NCI-H2029 (cell line): ENCODE measurements around the gene NAA25.
"Not testable (repeated sequence)": the region's sequence is repeated elsewhere in the genome, so short reads cannot be mapped to it uniquely, and the experiment has no call there.

Experiments used
- DNase-seq: peaks from one replicate; lab custom pipeline; 2025; lab: John Stamatoyannopoulos, UW

The NAA25 gene

DNA sequence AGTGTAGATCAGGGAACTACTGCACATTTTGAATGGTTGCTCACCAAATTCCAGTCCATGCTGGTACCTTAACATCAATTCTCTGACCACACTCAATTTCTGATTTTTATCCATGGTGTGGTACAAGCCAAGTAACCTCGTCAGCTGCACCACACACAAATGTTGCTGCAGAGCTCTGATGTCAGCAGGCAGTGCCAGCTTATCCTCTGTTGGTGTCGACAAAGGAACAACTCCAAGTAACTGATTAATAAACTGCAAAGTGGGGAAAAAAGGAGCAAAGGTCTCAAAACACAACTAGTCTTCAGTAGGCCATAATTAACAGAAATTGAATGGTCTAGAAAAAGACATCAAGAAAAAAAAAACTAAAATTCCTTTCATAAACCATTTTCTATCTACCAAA lies 47.4 kb downstream of the NAA25 start:
- no peak for DNase-seq

- no peak for DNase-seq
These were observed 59.2 kb downstream of the NAA25 start for GRCh38 chr12:112049351-112049750.

DNA sequence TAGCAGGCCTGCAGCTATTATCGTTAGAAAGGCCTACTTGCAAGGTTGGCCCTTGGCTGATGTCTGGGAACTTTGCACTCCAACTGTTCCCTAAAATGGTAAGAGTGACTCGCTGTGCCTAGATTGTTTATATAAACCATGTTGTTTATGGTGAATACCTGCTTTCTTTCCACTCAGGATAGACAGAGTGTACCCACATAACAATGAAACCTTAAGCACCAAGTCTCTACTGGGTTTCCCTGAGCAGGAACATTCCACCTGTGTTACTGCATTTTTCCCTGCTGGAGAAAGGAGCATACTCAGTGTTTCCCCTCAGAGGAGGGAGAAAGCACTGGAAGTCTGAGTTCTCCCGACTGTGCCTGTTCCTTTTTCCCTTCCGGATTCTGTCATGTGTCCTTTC lies 62.6 kb downstream of the NAA25 start:
- DNase-seq, result no peak

GRCh38 chr12:112036614-112037013 lies 72.0 kb downstream of the NAA25 start:
- DNase-seq, result not testable (repeated sequence)

DNA sequence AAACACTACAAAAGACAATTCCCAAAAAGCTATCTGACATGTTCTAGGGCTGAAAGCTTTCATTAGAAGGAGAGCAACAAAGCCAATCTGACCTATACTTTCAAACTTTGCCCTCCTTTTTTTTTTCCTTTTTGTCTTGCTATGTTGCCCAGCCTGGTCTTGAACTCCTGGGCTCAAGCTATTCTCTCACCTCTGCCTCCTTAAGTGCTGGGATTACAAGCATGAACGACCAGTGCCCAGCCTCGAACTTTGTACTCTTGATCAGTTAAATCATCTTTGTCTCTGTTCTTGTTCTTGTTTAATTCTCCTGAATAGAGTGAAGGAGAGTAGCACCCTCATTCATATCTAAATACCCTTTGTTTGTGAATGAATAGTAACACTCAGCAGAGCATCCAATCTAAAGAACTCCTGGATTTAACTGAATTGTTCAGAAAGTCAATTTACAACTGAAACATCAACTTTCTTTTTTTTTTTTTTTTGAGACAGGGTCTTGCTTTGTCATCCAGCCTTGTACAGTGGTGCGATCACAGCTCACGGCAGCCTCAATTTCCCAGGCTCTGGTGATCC lies 73.3 kb downstream of the NAA25 start:
- DNase-seq, result no peak

GRCh38 chr12:112032292-112032691 lies 76.3 kb downstream of the NAA25 start:
- no peak for DNase-seq

GRCh38 chr12:112031472-112031871 lies 77.1 kb downstream of the NAA25 start:
- DNase-seq, result no peak

GRCh38 chr12:112029301-112029700 lies 79.3 kb downstream of the NAA25 start:
- DNase-seq, result no peak

- DNase-seq, result no peak
These were observed 82.7 kb downstream of the NAA25 start for GRCh38 chr12:112025808-112026375.

GRCh38 chr12:112023759-112024396 lies 84.7 kb downstream of the NAA25 start:
- DNase-seq, result no peak

GRCh38 chr12:112022241-112023016 lies 86.2 kb downstream of the NAA25 start:
- no peak for DNase-seq

GRCh38 chr12:112020947-112021457 lies 87.6 kb downstream of the NAA25 start:
- DNase-seq, result no peak

GRCh38 chr12:112018571-112019237 lies 89.9 kb downstream of the NAA25 start:
- peak; percentile 39 for DNase-seq

DNA sequence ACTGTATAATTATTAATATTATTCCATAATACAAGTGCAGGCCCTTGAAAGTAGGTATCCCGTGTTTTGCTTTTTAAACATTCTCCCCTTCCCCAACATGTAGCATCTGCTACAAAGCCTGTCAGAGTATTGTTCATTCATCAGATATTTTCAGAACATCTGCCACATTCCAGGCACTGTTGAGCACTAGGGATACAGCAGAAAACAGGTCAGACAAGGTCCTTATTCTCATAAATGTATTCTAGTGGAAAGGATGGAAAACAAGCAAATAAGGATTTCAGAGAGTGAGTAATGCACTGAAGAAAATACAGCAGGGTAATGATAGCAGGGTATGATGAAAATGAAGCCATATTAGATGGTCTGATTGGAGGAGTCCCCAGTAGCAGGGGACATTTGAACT lies 91.5 kb downstream of the NAA25 start:
- DNase-seq, result no peak

DNA sequence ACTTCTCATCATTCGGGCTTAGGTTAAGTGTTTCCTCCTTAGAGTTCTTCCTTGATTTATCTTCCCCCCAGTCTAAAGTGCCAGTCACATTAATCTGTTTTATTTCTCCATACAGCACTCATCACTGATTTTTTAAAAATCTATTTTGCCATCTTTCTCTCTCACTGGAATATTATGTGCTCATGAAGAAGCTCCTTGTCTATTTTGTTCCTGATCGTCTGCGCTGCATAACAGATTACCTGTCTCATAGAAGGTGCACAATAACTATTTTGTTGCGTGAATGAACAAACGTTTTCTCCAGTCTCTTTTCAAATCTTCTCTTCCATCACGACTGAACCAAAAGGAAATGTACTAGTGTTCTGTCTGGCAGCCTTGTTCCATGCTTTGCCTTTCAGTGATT lies 92.6 kb downstream of the NAA25 start:
- DNase-seq, result no peak

DNA sequence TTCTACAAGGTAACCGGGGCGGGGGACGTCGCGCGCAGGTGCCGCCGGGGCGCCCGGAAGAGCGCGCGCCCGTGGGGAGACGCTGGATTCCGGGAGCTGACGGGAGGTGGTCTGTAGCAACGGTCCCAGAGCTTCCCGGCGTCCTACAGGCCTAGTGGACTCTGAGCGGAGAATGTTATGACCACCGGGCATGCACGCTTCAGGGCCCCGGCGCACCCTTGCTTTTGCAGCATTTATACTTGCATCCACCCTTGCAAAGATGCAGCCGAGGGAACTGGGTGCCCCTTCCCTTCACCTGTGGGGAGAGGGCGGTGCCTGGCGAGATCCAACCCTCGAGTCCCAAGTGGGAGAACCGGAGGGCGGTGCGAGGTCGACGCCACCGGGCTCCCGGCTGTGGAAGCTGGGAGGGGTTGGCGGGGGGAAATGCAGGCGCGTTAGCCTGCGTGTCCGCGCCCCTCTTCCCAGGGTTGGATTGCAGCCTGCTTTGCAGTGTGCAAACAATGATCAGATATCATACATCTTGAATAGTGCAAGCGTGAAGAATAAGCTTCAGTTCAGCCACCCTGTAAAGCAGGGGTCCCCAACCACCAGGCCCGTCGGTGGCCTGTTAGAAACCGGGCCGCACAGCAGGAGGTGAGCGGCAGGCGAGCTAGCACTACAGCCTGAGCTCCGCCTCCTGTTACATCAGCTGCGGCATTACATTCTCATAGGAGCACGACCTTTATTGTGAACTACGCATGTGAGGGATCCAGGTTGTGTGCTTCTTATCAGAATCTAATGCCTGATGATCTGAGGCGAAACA lies 94.8 kb downstream of the NAA25 start:
- DNase-seq, result peak; percentile 85

GRCh38 chr12:112012775-112013600 lies 95.6 kb downstream of the NAA25 start, which contains the start of the genes ERP29 and TMEM116:
Gene ERP29 (plus strand): TSS chr12:112013426. CDS start chr12:112013466, 40 bp downstream.
Gene TMEM116 (minus strand): TSS chr12:112013165. CDS start chr12:112005270, 7,895 bp downstream.
- DNase-seq, result peak; percentile 98

GRCh38 chr12:112011685-112012084 lies 96.9 kb downstream of the NAA25 start:
- no peak for DNase-seq

DNA sequence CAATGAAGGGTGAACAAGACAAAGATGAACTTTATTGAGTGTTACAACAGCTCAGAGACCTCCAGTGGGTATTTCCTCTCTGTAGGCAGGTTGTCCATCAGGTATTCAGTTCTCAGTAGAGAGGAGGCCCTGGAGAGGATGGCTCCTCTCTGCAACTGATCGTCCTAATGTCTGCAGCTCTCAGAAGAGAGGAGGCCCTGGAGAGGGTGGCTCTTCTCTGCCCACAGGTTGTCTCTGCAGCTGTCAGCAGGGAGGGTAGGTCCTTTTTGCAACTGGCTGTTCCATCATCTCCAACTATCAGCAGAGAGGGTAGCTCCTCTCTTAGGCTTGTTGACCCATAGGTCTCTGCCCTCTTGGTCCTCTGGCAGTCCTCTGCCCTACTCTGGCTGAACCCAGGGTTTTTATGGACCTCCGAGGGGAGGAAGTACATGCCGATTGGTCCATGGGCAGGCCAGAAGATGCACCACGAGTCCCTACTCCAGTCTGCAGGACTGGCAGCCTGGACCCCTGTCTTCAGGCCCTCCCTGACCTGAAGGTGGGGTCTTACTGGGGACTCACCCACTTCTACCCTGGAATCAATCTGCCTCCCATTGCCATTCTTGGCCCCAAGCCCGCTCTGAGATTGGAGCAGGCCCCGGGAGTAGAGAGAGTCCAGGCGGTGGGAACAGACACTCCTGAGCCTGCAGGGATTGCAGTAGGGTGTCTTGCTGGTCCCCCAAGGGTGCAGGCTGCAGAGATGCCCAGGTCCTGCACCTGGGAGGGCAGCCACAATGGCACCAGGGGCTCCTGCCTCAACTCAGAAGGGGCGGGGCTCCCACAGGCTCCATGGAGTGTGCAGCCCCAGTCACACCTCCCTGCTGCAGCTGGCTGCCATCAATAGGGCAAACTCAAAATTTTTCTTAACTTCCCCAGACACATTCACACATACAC lies 97.9 kb downstream of the NAA25 start:
- DNase-seq, result no peak
